ENCODE measurements around the gene SMTNL2.
"Not testable (repeated sequence)": the region's sequence is repeated elsewhere in the genome, so short reads cannot be mapped to it uniquely, and the experiment has no call there.

DNA sequence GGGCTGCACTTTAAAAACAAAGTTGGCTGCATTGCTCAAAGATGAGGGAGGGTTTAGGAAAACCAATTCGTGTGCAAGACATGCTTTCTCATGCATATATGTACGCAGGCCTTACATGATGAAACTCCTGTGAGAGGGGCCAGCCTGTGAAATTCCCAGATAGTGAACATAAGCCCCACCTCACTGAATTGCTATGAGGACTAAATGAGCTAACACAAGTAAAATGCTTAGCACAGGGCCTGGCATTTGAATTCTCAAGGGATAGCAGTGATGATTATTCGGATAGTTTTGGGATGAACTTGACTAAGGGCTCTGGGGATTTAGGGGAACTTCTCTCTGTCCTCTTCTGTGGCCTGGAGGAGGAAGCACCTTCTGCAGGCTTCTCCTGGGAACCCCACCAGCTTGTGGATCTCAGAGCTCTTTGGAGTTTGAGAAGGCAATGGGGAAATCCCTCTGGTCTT lies 40.2 kb downstream of the SMTNL2 start:
- TF ChIP-seq CTCF (IDR thresholded peaks at IDR 0.05; ENCODE audit: low read length); EZH2 (IDR thresholded peaks at IDR 0.05; ENCODE audit: borderline replicate concordance, low read length): not testable (repeated sequence)

All from OCI-LY1 (cell line).